HG03025 (cell line): Measurements from ENCODE around the gene ZC3H12D.
"Not testable (repeated sequence)": the region's sequence is repeated elsewhere in the genome, so short reads cannot be mapped to it uniquely, and the experiment has no call there.

Experiments used
- ATAC-seq: cut with Tn5 transposase; IDR thresholded peaks from one replicate; pipeline ENCODE4 v1.9.1; 2021; ENCODE audit warnings: mild to moderate bottlenecking, moderate library complexity; ENCODE audit not compliant: unreplicated experiment, low FRiP score

ZC3H12D gene

DNA sequence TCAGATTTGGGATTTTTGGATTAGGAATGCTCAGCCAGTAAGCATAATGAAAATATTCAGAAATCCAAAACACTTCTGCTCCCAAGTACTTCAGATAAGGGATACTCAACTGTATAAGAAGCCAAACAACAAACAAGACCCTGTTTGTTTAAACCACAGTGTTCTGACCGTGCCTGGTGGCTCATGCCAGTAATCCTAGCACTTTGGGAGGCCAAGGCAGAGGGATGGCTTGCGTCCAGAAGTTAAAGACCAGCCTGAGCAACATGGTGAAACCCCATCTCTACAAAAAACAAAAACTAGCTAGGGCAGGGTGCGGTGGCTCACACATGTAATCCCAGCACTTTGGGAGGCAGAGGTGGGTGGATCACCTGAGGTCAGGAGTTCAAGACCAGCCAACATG, 24.6 kb downstream of the ZC3H12D start:
- not testable (repeated sequence) for ATAC-seq

DNA sequence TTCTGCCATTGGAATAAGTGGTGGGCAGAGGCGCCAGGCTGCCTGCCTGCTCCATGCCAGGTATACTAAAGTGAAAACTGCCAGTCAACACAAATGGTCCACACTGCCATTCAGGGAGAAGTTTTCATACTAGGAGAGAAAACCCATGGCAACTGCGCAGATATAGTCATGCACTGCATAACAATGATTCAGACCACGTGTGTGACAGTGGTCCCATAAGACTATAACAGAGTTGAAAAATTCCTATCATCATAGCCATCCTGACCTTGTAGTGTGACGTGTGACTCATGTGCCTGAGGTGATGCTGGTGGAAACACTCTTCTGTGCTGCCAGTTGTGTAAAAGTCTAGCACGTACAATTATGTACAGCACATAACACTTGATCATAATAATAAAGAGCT, 25.1 kb downstream of the ZC3H12D start:
- no peak for ATAC-seq

DNA sequence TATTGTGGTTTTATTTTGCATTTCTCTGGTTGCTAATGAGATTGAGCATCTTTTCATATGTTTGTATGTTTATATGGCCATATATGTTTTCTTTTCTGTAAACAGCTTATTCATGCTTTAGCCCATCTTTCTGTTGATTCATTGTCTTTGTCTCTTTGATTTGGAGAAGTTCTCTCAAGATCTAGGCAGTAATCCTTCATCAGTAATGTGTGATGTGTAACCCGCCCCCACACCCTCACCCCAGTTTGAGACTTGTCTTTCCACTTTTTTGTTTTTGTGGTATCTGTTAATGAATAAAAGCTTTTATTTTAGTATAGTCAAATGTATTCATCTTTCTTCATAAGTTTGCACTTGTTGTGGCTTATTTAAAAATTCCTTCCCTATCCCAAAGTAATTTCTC, 26.0 kb downstream of the ZC3H12D start:
- no peak for ATAC-seq

DNA sequence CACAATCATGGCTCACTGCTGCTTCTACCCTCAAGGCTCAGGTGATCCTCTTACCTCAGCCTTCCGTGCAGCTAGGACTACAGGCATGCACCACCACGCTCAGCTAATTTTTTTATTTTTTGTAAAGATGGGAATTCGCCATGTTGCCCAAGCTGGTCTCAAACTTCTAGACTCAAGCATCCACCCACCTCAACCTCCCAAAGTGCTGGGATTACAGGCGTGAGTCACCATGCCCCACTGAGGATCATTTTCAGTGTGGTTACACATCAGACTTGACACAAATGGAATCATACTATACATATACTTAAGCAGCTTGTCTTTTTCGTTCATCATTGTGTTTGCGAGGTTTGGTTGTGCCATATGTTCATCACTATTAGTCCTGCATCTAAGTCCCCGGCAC, 26.6 kb downstream of the ZC3H12D start:
- no peak for ATAC-seq

DNA sequence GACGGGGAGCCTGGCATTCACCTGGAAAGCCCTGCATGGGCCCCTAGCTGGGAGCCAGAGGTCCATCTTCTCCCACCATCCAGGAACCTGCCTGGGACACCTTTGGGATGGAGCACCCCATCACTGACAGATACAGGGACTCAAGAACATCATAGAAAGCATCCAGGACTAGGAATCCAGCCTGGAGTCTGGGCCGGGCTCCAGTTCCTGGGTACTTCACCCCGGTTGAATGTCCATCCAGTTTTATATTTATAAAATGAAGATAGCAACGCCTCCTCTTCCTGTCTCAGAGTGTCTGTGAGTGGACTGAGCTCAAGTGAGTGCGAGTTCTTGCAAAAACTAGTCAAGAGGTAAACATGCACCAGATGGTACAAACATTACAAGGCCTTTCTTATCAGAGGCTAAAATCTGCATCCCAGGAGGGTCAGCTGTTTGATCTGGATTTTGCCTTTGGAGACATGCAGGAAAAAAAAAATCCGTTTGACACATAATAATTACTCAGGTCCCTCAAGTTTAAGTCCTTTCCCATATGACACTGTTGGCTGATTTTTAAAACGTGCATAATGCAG, 27.4 kb downstream of the ZC3H12D start:
- no peak for ATAC-seq

DNA sequence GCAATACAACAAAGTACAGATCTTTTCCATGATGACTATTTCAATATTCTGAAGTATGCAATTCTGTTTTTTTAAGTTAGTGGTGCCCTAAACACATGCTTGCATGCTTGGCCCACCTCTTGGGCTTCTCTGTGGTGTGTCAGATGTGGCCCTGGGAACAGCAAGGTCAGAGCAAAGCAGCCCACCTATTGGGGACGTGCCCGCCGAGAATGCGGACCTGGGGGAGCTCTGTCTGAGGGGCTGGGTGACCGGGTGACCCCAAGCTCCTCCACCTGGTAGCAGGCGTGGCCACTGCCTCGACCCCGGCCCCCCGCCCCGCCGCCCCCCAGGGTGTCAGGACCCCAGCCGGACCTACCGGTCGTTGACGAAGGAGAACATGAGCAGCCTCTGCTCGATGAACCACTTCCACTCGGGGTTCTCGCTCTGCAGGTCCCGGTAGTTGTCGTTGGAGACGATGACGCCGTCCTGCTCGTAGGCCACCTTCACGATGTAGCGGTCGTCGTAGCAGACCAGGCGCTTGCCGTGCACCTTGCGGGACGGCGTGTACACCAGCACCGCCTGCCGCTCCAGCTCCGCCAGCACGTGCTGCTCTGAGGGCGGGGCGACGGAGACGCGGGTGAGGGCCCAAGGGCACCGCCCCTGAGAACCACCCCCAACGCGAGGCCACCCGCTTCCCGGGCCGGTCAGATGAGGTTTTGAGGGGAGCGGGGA, 28.3 kb downstream of the ZC3H12D start:
- ATAC-seq, result no peak

DNA sequence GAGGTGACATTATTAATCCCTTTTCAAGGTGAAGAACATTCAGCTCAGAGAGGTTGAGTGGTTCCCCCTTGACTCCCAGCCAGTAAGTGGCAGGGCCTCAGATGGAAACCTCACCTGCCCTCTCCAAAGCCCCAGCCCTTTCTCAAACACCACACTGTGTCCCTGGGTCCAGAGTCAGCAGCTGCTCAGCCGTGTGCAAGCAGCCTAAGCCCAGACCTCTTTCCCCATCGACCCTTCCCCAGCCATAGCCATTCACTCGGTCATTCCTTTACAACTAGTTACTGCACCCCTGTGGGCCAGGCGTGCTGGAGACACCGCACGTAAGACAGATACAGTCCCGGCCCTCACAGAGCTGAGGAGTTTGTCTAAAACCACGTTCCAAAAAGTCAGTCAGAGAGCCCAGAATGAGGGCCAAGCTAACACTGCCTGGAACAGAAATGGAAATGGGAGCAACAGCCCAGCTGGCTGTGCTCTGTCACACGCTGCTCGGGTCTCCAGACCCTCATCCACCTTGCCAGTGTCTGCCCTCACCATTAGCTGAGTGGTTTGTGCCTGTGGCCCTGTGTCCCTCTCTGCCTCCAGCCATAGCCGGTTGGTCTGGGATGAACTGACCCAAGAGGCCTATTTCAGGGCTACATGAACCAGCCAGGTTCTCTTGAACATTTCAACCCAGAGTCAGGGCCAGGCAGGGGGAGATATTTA, 29.6 kb downstream of the ZC3H12D start:
- ATAC-seq, result no peak

DNA sequence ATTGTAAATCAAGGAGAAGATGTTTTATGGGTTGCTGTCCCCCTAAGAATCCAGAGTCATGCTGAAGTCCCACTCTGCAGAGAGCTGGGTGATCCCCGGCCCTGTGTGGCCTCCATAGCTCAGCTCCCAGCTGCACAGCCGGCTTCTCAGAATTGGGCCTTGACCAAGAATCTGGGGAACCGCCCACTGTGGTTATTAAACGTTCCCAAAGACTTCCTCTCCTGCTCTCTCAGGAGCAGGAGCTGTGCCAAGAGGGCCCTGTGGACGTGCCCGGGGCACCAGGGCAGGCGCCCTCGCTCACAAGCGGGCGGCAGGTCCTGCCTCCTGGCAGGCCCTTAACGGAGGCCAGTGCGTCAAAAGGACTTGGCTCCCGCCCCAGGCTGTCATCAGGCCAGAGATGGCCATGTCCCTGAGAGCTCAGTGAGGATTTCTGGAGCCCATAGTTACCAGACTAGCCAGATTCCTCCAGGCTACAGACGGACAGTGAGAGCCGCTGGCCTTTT, 30.4 kb downstream of the ZC3H12D start:
- no peak for ATAC-seq

DNA sequence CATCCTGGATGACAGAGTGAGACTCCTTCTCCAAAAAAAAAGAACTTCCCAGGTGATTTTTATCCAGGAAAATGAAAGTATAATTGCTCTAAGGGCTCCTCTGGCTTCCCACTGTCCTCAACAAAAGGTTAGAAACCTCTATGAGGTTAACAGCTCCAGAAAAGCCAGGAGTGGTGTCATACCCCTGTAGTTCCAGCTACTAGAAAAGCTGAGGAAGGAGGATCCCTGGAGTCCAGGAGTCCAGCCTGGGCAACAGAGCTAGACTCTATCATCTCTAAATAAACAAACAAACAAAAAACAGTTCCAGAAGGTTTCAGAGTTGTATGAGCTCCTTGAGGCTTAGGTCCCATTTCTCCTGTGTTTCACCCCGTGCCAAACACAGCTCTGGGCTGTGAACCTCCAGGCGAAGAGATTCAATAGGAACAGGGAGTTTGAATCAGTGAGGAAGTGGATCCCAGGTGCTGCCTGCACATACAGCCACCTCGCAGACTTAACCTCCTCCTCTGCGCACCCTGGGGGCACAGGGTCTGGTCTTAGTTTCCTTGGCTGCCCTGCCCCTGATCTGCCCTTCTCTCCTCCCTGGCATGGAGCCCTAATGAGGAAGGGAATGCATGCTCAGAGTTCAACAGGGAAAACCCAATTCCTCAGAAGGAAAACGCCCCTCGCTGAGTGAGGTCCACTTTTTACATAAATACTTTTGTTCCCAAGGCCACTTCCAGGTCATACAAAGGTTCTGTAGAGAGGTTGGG, 31.0 kb downstream of the ZC3H12D start:
- ATAC-seq, result no peak

DNA sequence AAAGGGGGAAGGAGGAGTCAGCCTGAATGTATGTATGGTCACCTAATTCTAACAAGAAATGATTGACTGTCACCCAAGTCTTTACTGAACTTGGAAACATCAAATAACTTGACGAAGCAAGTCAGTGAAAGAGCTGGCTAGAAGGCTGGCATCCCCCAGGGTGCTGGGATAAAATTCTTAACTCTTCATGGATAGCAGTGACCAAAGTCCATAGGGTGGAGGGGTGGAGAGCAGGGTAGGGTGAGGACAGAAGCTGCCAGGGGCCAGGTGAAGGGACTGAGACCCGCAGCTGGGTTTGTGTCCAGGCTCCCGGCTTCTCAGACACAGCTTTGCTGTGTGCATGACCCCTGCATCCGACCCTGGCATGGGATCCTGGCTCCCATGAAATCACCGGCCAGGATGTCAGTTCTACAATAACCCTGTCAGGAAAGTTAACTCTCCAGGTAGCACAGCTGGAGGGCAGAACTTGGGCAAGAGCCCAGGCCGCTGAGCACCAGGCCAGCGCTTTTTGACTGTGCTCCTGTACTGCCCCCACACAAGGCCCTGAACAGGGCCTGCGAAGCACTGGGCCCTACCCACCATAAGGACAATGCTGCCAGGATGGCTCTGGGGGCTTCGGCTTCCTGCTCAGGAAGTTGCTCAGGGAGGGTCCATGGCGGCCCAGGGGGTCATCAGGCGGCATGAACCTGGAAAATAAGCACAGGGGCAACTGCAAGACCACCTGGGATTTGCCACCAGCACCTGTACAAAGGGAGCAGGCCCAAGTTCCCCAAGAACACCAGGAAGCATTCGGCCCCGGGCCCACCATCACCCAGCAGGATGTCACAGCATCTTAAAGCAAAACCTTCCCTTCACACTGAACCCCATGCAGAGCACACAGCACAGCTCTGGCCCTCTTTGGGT, 32.5 kb downstream of the ZC3H12D start:
- no peak for ATAC-seq

DNA sequence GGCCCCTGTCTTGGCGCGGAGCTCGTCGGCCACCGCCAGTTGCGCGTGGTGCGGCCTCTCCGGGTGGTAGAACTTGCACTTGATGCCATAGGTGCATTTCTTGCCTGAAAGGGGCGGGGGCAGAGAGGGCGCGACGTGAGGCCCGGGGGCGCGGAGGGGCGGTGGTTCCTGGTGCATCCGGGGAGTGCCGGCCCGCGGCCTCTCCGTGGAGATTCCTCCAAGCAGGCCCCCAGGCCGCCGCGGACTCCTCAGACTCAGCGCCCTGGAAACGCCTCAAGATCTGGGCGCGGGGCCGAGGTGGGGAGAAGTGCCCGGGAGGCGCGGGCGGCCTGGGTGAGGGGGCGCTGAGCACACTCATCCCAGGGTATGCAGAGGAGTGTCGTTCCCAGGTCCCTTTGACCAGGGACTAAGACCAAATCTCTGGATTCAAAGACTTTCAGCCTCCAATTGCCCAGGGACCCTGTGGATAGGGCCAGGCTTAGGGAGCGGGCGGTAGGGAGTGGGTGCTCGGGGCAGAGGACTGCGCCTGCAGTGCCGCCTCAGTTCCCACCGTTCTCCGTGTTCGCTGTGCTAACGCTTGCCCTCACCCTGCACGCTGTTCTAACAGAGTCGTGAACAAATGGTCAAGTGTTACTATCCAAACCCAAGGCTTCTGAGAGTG, 33.3 kb downstream of the ZC3H12D start:
- ATAC-seq, result no peak

DNA sequence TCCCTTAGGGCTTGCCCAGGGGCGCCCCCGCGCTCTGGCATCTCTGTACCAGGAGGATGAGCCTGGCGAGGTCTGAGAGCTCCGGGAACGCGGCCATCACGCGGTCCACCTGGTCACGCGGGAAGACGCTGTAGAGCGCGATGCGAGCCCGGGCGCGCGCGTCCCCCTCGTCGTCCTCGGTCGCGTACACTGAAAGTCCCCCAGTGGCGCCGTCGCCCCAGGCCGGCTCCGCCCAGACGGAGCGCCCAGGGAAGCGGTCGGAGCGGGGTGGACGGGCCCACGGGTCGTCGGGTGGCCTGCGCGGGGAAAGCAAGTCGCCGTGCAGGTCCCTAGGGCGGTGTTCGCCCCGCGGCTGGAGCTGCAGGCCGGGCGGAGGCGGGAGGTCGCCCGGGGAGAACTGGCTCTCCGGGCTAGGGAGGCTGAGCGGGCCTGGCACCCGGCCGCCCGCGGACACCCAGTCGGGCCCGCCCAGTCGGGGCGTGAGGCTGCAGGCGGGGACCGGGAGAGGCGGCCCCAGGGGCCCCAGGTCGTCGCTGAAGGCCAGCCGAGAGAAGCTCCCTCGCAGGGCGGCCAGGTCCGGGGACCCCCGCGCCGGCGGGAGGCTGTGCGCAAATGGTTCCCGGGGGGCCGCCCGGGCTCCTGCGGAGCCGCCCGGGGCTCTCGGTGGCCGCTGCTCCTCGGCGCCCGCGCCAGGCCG, 34.0 kb downstream of the ZC3H12D start:
- no peak for ATAC-seq

DNA sequence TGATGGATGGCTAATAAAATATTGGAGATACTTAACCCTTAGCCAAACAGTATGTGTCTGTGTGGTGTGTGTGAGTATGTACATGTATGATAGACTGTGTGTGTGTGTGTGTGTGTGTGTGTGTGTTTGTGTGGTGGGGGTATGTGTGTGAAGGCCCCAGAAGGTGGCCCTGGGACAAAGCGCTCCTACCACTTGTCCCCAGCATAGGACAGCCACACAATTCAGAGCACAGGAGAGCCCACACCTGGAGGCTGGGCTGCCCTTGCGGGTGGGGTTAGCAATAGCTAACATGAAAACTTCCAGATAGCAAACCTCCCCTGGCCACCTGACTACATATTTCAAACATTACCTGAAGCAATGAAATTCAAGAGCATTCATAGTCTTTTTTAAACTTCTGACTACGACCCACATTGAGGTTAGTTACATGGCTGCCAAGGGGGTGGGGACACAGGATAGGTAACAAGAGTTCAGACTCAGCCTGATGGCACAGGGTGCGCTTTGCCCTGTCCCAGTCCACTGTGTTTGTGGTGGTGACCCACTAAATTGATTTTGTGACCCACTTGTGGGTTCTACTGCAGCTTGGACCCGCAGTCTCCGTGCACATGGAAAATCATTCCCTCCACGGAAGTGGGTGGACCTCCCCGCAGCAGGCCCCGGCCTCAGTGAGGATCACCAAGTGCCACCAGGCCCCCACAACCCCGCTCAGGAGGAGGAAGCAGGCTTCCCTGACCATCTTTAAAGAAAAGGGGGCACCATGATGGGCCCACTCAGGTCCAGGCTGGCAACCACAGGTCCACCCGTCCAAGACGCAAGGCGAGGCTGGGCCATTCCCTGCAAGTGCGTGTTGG, 34.8 kb downstream of the ZC3H12D start:
- no peak for ATAC-seq

DNA sequence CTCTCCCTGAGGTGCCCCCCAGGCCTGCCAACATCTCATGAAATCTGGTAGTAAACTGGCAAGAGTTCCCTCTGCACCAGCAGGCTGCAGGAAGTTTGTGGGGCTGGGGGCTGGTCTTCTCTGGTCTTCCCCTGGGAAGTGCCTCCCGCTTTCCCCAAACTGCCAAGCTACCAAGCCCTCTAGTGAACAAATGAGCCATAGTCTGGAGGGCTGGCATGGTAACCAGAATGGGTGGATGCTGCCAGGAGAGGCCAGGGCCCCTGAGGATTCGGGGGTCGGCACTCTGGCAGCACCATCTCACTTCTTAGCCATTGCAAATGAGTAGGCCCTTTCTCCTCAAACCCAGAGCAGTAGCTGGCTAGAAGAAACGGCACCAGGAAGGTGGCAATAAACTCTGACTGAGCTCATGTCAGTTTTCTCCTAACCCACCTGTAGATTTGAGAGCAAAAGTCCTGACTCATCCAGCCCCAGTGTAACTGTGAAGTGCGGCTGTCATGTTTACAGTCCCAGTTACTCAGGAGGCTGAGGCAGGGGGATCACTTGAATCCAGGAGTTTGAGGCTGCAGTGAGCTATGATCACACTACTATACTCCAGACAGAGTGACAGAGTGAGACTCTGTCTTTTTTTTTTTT, 35.9 kb downstream of the ZC3H12D start:
- no peak for ATAC-seq

DNA sequence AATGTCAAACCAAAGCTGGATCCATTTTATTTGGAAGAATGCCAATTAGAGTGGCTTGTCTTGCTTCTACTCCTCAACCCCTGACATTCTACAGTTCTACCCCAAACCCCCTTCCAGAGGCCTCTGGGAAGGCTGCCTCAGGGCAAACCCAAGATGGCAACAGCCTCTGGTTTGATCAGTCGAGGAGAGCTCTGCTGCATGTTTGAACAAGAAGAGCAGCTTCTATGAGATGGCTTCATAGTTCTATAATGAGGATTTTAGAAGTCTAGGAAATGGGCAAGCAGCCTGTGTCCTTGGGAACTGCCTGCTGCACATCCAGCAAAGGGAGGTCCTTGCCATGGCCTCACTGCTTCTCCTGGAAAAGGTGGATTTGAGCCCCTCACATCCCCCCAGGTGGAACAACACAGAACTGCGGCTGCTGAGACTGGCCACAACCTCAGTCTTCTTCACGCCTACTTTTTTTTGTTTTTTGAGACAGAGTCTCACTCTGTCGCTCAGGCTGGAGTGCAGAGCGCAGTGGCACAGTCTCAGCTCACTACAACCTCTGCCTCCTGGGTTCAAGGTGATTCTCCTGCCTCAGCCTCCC, 37.9 kb downstream of the ZC3H12D start:
- no peak for ATAC-seq

DNA sequence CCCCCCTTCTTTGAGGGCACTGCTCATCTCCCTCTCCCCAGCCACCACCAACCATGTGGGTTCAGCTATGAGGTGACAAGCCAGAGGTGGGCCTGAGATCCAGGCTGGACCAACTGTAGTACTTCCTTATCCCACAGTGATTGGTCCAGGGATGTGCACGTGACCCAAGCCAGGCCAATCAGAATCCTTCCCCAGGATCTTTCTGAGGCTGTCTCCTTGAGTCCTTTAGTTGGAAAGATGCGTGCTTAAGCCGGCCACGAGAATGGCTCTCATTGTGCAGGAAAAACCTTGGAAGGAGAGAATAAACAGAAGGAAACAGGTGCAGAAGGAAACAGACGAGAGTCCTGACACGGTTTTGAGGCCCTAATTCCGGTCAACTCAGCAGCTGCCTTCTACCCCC, 39.2 kb downstream of the ZC3H12D start:
- ATAC-seq, result no peak

DNA sequence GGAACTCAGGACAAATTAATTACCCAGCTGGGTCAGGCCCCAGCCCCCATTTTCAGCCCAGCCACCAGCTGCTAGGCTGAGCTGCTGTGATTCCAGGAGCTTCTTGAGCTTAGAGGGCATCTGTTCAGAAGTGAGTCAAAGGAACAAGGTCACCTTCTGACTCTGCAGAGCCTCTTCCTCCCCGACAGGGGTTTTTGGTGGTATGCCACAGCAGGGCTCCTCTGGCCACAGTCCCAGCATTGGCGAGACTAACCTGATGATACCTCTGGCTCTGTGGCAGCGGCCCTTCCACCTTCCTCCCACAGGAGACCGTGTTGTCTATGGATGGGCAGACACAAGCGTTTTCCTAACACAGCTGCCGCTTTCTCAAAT, 39.7 kb downstream of the ZC3H12D start:
- no peak for ATAC-seq
